HG02840 (cell line): ENCODE results near the gene STOX1.
"Not testable (repeated sequence)": the region's sequence is repeated elsewhere in the genome, so short reads cannot be mapped to it uniquely, and the experiment has no call there.

Experiments used
- ATAC-seq: cut with Tn5 transposase; IDR thresholded peaks from one replicate; pipeline ENCODE4 v1.9.1; 2021; ENCODE audit warnings: mild to moderate bottlenecking, moderate library complexity, moderate number of reproducible peaks; ENCODE audit not compliant: unreplicated experiment, low FRiP score

Gene STOX1

DNA sequence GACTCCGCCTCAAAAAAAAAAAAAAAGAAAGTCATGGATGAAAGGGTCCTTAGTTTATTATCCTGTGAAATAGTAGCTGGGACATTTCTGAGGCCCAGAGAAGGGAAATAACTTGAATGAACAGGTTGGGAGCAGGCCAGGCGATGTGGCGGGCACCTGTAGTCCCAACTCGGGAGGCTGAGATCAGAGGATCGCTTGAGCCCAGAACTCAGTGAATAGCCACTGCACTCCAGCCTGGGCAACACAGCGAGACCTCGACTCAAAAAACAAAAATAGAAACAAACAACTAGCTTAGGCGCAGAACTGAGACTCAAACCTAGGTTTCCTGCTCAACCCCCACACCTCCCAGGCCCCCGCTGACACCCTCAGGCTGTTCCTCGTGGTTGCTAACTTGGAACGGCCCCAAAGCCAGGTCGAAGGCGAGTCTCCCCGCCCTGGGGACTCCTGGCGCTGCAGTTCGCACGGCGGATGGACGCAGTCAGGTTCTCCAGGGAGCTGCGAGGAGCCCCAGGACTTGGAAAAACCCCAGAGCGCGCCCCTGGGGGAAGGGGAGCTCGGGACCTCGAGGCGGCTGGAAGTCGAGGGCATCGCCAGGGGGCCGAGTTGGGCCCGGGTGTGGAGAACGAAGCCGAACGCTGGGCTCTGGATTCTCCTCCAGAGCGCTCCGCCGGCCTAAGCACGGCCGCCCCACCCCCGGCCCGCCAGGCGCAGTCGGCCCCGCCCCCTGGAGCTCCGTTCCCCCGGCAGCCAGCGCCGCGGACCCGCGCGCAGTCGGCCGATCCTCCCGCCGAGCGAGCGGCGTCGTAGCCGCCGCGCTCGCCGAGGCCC, at the start of gene STOX1:
Gene STOX1, plus strand, starts transcription at position 768 of the 828 bp plus-strand sequence. CDS start 93 bp downstream, outside the sequence.
- ATAC-seq: peak; percentile 50

- no peak for ATAC-seq
Observed at GRCh38 chr10:68781613-68782574, 45.4 kb upstream of the STOX1 start.

DNA sequence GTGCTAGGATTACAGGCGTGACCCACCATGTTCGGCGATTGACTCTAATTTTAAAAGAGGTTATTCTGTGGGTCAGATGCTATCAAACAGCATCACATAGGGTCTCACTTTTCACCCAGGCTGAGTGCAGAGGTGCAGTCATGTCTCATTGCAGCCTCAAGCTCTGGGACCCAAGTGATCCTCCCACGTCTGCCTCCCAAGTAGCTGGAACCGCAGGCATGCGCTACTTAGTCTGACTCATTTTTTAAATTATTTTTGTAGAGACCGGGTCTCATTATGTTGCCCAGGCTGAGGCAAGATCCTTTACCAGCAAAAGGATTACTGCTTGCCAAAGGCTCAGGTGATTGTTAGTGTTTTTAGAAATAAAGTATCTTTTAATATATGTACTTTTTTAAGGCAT, 42.9 kb upstream of the STOX1 start:
- ATAC-seq: no peak

DNA sequence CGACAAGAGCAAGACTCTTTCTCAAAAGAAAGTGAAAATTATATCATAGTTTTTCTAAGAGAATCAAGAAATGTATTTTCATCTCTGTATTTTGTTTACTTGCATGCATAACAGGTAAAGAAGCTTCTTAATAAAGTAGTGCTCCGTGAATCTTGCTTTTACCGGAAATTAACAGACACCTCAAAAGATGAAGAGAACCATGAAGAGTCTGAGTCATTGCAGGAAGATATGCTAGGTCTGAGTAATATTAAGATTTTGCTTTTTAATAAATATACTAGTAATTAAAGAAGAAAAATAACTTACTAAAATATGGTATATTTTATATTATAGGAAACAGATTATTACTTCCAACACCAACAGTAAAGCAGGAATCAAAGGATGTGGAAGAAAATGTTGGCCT, 39.5 kb upstream of the STOX1 start:
- ATAC-seq: no peak

DNA sequence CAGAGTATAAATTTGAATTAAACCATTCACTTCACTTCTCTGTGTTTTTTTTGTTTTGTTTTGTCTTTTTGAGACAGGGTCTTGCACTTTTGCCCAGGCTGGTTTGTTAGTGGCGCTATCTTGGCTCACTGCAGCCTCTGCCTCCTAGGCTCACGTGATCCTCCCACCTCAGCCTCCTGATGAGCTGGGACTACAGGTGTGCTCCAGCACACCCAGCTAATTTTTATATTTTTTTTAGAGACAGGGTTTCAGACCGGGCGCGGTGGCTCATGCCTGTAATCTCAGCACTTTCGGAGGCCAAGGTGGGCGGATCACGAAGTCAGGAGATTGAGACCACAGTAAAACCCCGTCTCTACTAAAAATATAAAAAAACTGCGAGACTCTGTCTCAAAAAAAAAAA, 36.9 kb upstream of the STOX1 start:
- ATAC-seq: no peak

DNA sequence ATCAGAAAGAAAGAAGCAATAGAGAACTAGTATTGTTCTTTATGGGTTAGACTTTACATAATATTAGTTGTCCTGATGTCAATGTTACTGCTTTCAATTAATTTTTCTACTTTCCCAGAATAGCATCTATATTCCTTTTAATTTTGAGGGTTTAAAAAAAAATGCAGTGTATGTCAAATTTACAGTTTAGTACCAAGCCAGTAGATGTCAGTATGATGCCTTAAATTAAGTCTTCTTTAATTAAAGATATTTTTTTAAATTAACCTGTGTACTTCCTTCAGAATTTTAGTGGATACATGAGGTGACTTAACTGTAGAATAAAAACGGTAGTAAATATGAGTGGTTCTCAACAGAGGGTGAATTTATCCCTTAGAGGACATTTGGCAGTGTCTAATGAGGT, 35.2 kb upstream of the STOX1 start:
- no peak for ATAC-seq

DNA sequence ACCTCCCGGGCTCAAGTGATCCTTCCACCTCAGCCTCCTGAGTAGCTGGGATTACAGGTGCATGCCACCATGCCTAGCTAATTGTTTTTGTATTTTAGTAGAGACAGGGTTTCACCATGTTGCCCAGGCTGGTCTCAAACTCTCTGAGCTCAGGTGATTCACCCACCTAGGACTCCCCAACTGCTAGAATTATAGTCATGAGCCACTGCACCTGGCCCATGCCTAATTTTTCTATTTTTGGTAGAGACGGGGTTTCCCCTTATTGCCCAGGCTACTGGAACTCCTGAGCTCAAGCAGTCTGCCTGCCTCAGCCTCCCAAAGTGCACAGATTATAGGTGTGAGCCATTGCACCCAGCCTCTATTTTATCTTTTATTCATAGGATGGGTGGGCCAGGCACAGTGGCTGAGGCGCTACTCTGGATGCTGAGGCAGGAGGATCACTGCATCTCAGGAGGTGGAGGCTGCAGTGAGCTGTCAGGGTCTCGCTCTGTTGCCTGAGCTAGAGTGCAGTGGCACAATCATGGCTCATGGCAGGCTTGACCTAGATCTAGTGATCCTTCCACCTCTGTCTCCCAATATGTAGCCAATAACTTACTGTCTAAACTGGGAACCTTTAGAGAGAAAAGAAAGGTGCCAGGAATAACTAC, 31.3 kb upstream of the STOX1 start:
- ATAC-seq: no peak

DNA sequence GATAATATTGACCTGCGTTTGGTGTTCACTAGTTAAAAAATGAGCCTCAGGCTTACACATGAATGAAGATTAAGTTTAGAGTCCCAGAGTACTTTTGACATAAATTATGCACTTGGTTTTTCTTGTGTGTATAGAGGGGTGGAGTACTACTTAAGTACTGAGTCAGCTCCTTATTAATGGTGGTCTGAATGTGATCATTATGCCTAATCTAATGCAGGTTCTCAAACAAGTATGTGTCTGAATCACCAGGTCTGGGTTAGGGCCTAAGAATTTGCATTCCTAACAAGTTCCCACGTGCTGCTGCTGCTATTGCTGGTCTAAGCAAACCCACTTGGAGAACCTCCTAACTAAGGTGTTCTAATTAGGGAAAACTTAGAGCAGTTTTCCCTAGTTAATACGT, 30.7 kb upstream of the STOX1 start:
- no peak for ATAC-seq

- no peak for ATAC-seq
Observed at GRCh38 chr10:68800211-68800610, 27.1 kb upstream of the STOX1 start.

GRCh38 chr10:68804692-68805091, 22.6 kb upstream of the STOX1 start:
- ATAC-seq: no peak

GRCh38 chr10:68810830-68811229, 16.5 kb upstream of the STOX1 start:
- not testable (repeated sequence) for ATAC-seq

DNA sequence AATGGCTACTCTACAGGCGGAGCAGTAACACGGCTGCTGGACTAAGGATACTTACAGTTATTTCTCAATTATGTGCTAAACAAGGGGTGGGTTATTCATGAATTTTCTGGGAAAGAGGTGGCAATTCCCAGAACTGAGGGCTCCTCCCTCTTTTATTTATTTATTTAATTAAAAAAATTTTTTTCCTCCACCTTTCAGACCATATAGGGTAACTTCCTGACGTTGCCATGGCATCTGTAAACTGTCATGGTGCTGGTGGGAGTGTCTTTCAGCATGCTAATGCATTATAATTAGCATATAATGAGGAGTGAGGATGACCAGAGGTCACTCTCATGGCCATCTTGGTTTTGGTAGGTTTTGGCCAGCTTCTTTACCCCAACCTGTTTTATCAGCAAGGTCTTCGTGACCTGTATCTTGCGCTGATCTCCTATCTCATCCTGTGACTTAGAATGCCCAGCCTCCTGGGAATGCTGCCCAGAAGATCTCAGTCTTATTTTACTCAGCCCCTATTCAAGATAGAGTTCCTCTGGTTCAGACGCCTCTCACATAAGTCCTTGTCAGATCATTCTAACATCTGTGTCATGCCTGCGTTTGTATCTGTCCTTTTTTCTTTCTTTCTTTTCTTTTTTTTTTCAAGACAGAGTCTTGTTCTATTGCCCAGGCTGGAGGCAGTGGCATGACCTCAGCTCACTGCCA, 15.9 kb upstream of the STOX1 start:
- no peak for ATAC-seq

DNA sequence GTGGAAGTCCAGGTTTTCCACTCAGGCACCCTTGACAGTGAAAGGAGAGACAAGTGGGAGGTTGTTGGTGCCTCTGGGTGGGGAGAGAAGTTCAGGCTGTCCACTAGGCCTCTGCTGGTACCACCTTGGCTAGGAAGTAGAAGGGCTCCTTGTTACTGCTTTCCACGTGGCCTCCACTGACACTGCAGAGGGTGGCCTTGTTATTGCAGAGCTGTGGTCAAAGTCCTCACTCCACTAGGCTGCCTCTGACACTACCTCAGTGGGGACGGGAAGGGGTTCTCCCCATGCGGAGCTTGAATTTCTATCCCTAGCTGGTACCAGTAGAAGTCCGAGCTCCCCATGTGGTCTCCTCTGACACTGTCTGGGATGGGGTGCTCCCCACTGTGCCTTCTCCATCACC, 14.9 kb upstream of the STOX1 start:
- no peak for ATAC-seq

GRCh38 chr10:68813559-68813958, 13.8 kb upstream of the STOX1 start:
- no peak for ATAC-seq

GRCh38 chr10:68816796-68817412, 10.4 kb upstream of the STOX1 start:
- no peak for ATAC-seq

DNA sequence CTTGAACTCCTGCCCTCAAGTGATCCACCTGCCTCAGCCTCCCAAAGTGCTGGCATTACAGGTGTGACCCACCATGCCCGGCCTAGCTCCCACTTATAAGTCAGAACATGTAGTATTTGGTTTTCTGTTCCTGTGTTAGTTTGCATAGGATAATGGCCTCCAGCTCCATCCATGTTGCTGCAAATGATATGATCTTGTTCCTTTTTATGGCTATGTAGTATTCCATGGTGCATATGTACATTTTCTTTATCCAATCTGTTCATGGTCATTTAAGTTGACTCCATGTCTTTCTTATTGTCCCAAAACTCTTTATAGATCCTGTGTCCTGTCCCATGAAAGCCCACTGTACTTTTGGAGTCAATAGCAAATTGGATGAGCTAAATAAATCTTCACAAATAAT, 7.0 kb upstream of the STOX1 start:
- not testable (repeated sequence) for ATAC-seq

GRCh38 chr10:68822626-68823025, 4.7 kb upstream of the STOX1 start:
- ATAC-seq: not testable (repeated sequence)

DNA sequence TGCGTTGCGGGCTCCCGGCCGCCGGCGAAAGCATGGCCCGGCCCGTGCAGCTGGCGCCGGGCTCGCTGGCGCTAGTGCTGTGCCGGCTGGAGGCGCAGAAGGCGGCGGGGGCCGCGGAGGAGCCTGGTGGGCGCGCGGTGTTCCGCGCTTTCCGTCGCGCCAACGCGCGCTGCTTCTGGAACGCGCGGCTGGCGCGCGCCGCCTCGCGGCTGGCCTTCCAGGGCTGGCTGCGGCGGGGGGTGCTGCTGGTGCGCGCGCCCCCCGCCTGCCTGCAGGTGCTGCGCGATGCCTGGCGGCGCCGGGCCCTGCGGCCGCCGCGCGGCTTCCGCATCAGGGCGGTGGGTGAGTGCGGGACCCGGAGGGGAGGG, 245 bp downstream of the STOX1 start:
- peak; percentile 21 for ATAC-seq

GRCh38 chr10:68828083-68828601, 811 bp downstream of the STOX1 start:
- not testable (repeated sequence) for ATAC-seq

DNA sequence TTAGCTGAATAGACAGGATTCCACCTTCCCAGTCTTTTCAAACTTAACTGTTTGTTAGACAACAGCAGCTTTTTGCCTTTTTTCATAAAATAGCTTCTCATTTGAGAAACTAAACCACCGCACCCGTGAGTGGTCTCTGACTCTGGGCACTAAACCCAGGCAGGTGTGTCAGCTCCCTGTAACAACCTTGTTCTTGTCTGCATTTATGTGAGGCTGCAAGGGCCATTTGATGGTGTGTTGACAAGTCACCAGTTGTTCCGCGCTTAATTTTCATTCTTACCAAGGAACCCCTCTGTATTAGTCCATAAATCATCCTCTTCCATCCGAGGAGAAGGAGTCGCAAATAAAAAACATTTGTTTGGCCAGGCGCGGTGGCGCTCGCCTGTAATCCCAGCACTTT, 1.5 kb downstream of the STOX1 start:
- no peak for ATAC-seq
